Sigmoid colon (tissue), 4 donors: ENCODE data around the gene SCAI.

Experiments used
- CTCF ChIP-seq, 4 experiments: fragments of 450-650 bp in 3 of 4; fragments of 200-600 bp in 1 of 4; IDR thresholded peaks; one replicate each; pipeline ENCODE4 v1.5.1; 2016 to 2019; ENCODE audit warnings: antibody characterized with exemption in 4 of 4, mild to moderate bottlenecking in 3 of 4, moderate library complexity in 2 of 4
- POLR2A ChIP-seq, 2 donors: fragments of 450-650 bp; IDR thresholded peaks; one replicate each; pipeline ENCODE4 v1.6.1; 2016; ENCODE audit warnings: antibody characterized with exemption in 2 of 2, mild to moderate bottlenecking in 2 of 2, moderate library complexity in 2 of 2
- POLR2AphosphoS5 ChIP-seq, 4 donors: sonication (generic); formaldehyde crosslinking; IDR thresholded peaks; one replicate each; pipeline ENCODE4 v1.6.1; 2017; ENCODE audit warnings: antibody characterized with exemption in 4 of 4

GRCh38 chr9:125125523-125125922, 17.8 kb downstream of the SCAI start:
- TF ChIP-seq POLR2AphosphoS5 (IDR thresholded peaks at IDR 0.05), result no peak
- no peak for TF ChIP-seq CTCF (IDR thresholded peaks at IDR 0.05)
- no peak for TF ChIP-seq POLR2A (IDR thresholded peaks at IDR 0.05)
